ENCODE measurements around the gene AK1. TPM values are rescaled to one million over a fixed set of nuclear protein-coding genes. Genes with fewer than 3 reads are reported as not detected.

Gene AK1
- total RNA-seq, 1 experiment from 2014 or later, result 31.6 TPM

DNA sequence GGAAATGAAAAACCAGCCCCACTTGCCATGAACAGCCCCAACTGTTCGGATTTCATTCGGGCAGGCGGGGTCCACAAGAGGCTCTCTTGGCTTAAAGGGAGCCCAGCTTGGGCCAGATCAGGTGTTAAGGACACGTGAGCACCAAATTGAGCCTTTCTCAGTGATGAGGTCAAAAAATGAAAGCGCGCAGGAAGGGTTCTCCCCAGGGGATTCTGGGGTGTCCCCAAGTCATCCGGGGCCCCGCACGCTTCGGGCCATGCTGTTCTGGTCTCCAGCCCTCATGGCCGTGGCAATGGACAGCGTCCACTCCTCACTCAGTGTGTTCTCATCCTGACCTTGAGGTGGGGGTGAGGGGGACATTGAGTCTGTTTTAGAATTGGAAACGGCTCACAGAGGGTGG is 10.9 kb downstream of the AK1 start:
- Histone ChIP-seq H3K23me2 (ENCODE audit: insufficient read length, low read depth, low read length, poor library complexity, severe bottlenecking) (no peaks in the 10 kb centered on the region), H3K4me2 (ENCODE audit: insufficient read depth, insufficient read length, low read length) (no peak overlapping the region)
- H3K27ac Mint-ChIP-seq, result no peak overlapping the region

More for the DNA sequence above, 10.9 kb downstream of the AK1 start:
- H3K4me1 ChIP-seq (ENCODE audit: insufficient read depth, low read length), result no peaks in the 10 kb centered on the region
- Mint-ChIP-seq H3K4me3 (no peak overlapping the region), H3K4me1 (peaks cover 9 to 22% of the 10 kb centered on the region in 2 experiments), H3K9me3 (no peaks in the 10 kb centered on the region), H3K36me3 (ENCODE audit: insufficient read depth in 1 of 3, low read depth in 3 of 3) (peaks cover 0 to 8% (median 0%) of the 10 kb centered on the region in 3 experiments; a peak in 3 of 7 replicates), H3K27me3 (ENCODE audit: low read depth) (no peaks in the 10 kb centered on the region)
- H2BK12ac ChIP-seq (ENCODE audit: insufficient read length, low read depth, low read length), result no peak overlapping the region
- no CpG with 5 or more reads among the region's 13 CpGs for WGBS (ENCODE audit: extremely low coverage, insufficient read length, low lambda C conversion rate)
- H3K23ac ChIP-seq (ENCODE audit: insufficient read length, low read depth, low read length), result no peak overlapping the region
- no peak overlapping the region for H4K91ac ChIP-seq (ENCODE audit: insufficient read length, low read depth, low read length)
- H2AFZ ChIP-seq (ENCODE audit: low read length), result no peak overlapping the region
- H2BK15ac ChIP-seq (ENCODE audit: low read depth, low read length), result no peak overlapping the region
- H4K5ac ChIP-seq (ENCODE audit: insufficient read length, low read depth, low read length), result no peak overlapping the region
- no peaks in the 10 kb centered on the region for H3K79me1 ChIP-seq (ENCODE audit: insufficient read depth, low read depth, low read length, poor library complexity, severe bottlenecking)
- no peak overlapping the region for H4K8ac ChIP-seq (replicated peaks; ENCODE audit: insufficient read length, low read depth, low read length)
- H2AK5ac ChIP-seq (ENCODE audit: insufficient read length, low read length), result no peak overlapping the region
- no peak overlapping the region for H2BK5ac ChIP-seq (ENCODE audit: insufficient read length, low read length)
- no peak overlapping the region for H3K27ac ChIP-seq (ENCODE audit: insufficient read length, low read depth, low read length)
- H3K14ac ChIP-seq (ENCODE audit: insufficient read depth, low read length), result no peak overlapping the region
- TF ChIP-seq, protein P1, sequence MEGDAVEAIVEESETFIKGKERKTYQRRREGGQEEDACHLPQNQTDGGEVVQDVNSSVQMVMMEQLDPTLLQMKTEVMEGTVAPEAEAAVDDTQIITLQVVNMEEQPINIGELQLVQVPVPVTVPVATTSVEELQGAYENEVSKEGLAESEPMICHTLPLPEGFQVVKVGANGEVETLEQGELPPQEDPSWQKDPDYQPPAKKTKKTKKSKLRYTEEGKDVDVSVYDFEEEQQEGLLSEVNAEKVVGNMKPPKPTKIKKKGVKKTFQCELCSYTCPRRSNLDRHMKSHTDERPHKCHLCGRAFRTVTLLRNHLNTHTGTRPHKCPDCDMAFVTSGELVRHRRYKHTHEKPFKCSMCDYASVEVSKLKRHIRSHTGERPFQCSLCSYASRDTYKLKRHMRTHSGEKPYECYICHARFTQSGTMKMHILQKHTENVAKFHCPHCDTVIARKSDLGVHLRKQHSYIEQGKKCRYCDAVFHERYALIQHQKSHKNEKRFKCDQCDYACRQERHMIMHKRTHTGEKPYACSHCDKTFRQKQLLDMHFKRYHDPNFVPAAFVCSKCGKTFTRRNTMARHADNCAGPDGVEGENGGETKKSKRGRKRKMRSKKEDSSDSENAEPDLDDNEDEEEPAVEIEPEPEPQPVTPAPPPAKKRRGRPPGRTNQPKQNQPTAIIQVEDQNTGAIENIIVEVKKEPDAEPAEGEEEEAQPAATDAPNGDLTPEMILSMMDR (conservative IDR thresholded peaks at IDR 0.05), result no peak
- no peaks in the 10 kb centered on the region for H3K9me3 ChIP-seq (ENCODE audit: control insufficient read depth, low read depth, low read length)
- no peak overlapping the region for H2BK20ac ChIP-seq (ENCODE audit: low read depth, low read length, poor library complexity, severe bottlenecking)
- no peak overlapping the region for H3K4ac ChIP-seq (ENCODE audit: low read depth, low read length)
- no peak overlapping the region for H3T11ph ChIP-seq (ENCODE audit: low read length)
- H3K79me2 ChIP-seq (ENCODE audit: insufficient read depth, low read length), result no peaks in the 10 kb centered on the region
- H3K27me3 ChIP-seq (ENCODE audit: insufficient read depth, low read length), result no peaks in the 10 kb centered on the region
- H4K20me1 ChIP-seq (ENCODE audit: control insufficient read depth, insufficient read depth, insufficient read length), result no peaks in the 10 kb centered on the region
- H3K9ac ChIP-seq (ENCODE audit: extremely low read depth, insufficient read length, low read length), result no peak overlapping the region
- no peak overlapping the region for H2BK120ac ChIP-seq (ENCODE audit: low read depth, low read length, poor library complexity, severe bottlenecking)
- no peak overlapping the region for H3K18ac ChIP-seq (ENCODE audit: insufficient read length, low read depth, low read length)
- H3K56ac ChIP-seq (ENCODE audit: insufficient read length, low read depth, low read length), result no peak overlapping the region
- DNase-seq, result no peak

Measured in H9 (cell line).